IPS-NIHi7 (cell line): ENCODE data around the gene KLF2.
"Not testable (repeated sequence)": the region's sequence is repeated elsewhere in the genome, so short reads cannot be mapped to it uniquely, and the experiment has no call there.

ENCODE experiments used
- DNase-seq: peaks from one replicate; pipeline ENCODE4 v3.0.0; 2012; ENCODE audit warnings: mixed read lengths; ENCODE audit errors: extremely low spot score

KLF2 gene

DNA sequence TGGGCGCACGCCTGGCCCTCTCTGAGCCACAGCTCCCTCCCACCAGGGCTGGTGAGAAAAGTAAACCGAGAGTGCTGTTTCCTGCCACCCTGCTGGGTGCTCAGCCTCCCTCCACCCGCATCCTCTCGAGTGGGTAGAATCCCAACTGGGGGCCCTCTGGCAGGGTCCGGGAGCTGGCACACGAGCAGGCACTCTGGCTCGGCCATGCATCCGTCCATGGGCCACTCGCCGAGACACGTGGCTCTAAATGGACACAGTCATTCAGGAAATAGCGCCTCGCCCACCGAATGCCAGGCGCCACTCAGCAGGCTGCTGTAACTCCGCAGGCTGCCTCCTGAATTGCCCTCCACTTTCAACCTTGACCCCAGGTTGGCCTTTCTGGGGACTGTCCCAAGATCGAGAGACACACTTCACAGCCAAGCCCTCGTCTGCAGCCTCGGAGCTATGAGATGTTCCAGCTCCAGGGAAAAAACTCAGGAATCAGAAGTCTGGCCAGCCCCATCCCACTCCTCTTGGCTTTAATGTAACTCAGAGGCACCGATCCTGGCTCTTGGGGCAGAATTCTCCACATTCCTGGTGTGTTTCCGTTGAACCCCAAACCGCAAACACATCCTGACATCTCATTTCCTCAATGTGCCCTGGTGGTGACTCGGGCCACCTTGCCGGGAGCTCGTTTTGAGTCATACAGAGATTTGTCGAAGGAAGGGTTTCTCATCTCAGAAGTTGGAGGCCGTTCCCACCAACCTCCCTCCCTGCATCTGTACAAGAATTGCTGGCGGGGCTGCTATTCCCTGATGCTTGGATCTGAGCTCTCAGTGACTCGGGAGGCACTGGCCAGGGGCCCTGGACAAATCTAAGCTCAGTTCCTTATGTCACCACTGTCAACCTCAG, 14.1 kb downstream of the KLF2 start:
- DNase-seq, result no peak

DNA sequence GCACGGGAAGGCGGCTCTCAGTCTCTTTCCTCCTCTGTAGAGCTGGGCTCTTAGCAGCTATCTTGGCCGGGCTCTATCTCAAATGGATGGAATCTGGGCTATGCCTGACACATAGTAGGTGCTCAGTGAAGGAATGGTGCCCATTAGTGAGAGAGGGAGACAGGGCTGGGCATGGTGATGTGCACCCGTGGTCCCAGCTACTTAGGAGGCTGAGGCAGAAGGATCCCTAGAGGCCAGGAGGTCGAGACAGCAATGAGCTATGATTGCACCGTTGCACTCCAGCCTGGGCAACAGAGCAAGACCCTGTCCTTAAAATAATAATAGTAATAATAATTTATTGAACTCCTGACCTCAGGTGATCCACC, 14.7 kb downstream of the KLF2 start:
- no peak for DNase-seq

DNA sequence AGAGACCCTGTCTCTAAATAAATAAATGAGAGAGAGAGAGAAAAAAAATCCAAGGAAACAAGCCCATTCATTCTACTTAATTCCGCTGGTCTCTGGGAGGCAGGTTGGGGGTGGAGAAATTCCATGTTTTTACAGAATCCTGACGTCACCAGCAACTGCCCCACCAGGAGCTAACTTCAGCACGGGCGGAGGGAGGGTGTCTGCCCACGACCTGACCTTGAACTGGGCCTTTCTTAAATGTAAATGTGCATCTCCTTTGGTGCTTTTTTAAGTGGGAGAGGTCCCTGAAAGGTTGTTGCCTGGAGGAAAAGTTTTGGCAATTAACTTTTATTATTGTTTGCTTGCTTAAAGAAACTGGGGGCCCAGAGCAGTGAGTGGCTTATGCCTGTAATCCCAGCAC, 15.5 kb downstream of the KLF2 start:
- no peak for DNase-seq

DNA sequence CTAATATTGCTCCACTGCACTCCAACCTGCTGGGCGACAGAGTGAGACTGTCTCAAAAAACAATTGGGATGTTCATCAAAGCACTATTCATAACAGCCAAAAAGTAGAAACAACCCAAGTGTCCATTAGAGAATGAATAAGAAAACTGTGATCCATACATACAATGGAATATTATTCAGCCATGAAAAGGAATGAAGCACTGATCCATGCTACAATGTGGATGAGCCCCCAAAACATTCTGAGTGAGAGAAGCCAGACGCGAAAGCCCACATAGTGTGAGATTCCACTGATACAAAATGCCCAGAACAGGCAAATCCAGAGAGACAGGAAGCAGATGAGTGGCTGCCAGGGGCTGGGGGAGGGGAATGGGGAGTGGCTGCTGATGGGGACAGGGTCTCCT, 16.0 kb downstream of the KLF2 start:
- DNase-seq, result no peak

DNA sequence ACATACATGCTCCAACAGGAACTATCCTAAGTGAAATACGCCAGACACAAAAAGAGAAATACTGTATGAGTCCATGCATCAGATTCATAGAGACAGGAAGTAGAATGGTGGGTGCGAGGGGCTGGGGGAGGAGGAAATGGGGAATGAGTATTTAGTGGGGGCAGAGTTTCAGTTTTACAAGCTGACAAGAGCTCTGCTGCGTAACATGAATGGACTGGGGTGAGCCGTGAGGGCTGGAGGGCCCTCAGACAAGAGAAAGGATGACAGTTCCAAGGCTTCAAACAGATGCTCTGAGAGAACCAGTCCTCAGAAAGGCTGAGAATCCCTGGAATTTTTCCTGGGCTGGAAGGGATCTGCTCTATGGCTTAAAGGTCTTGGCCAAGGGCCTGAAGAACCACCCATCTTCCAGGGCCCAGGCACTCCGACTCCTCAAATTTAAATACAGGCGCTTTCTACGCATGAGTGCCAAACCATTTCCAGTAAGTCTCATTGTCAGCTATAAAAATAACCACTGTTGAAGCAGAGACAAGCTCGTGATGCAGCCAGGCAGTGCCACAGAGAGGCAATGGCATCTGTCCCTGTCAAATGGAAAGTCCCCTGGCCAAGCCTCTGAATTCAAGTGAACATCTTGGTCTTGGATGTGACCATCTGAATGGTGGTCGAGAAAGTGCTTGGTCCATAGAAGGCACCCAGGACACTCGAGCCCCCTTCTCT, 17.5 kb downstream of the KLF2 start:
- peak; percentile 5 for DNase-seq

DNA sequence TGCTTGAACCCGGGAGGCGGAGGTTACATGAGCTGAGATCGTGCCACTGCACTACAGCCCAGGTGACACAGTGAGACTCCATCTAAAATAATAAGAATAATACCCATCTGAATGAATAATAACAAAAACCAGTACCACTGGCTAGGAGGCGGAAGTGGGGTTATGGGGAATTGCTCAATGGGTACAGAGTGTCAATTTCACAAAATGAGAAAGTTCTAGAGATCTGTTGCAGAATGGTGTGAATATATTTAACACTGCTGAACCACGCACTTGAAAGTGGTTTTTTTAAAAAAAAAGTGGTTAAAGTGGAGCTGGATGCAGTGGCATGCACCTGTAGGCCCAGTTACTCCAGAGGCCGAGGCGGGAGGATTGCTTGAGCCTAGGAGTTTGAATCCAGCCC, 18.5 kb downstream of the KLF2 start:
- DNase-seq, result no peak

DNA sequence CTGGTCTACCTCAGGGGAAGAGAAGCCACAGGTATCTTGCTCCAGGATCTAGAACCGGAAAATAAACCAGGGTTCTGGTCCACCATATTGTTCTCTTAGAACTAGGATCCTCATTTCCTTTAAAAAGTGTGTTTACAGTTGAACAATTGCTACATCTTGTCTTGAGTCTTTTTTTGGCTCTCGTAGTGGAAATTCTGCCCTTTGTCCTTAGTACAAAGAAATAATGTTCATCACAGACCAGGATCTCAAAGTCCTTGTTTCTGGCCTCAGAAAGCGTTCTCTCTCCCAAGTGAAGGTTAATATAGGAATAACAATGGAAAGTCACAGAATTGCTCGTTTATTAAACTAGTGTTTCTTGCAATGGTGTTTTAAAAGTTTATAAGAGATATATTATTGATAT, 20.8 kb downstream of the KLF2 start:
- no peak for DNase-seq

DNA sequence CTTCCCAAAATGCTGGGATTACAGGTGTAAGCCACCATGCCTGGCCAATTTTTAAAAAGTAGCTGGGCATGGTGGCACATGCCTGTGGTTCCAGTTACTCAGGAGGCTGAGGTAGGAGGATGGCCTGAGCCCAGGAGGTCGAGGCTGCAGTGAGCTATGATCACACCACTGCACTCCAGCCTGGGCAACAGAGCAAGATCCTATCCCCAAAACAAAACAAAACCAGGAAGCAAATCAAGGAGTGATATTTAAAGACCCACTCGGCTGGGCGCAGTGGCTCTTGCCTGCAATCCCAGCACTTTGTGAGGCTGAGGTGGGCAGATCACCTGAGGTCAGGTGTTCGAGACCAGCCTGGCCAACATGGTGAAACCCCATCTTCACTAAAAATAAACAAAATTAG, 22.5 kb downstream of the KLF2 start:
- DNase-seq, result not testable (repeated sequence)

DNA sequence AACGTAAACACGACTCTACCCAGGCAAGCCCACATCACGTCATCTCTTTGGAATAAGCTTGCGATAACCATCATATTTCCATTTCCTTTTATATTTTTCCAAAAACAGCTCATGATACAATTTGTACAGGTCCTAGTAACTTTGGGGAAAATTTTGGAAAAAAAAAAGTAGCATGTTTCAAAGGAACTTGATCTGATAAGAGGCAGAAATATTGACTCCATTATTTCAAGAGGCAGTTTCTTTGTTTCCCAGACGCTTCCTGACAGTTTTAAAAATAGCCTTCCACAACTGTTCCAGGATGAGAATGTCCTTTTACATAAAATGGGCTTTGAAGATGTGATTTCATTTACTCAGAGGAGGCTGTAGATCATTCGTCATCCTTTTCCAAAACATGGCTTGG, 23.1 kb downstream of the KLF2 start:
- DNase-seq, result no peak

DNA sequence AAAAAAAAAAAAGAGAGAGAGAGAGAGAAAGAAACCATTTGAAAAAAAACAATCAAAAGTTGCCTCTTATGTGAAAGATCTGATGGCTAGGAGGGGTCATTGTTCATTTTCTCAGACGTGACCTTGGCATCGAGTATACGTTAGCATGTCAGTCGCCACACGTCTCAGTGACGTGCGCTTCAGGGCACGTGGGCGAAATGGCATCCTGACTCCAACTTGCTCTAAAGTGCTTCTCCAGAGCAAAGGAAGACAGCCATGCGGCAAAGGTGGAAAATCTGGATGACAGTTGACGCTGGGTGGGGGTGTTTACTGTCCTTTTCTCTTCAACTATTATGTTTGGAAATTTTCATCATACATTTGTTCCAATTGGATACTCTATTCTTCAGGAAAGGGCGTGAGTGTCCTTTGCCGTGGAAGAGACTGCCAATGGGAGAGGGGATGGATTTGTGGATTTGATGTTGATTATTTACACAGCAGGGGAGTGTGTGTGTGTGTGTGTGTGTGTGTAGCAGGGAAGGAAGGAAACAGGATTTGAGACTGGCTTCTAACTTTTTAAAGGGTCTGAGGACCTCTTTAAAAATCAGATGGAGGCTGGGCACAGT, 25.0 kb downstream of the KLF2 start:
- no peak for DNase-seq

DNA sequence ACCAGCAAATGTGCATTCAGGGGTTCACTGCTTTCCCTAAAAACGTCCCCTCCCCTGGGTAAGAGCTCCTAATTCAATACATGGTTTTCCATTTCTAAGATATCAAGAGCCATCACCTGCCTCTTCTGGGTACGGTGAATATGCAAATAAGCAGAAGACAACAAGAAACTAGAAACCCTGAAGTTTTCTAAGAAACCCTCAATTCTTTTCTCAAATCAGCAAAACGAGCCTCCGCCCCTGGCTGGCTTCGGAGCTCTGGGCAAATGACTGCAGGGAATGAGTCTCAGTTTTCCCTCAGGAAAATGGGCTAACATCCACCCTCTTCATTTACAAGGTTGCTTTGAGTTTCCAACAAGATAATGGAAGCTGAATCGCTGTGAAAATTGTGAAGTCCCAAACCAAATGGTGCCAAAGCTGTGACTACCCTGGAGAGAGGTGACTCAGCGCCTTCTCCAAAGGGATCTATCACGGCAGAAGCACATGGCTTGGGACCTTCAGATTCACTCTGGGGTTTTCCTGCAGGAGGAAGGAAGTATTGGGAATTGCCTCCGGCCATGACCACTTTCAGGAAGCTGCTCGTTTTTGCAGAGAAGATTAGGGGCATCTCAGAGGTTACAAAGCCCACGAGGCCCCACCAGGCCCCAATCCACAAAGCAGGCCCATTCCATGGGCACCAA, 26.6 kb downstream of the KLF2 start:
- no peak for DNase-seq

DNA sequence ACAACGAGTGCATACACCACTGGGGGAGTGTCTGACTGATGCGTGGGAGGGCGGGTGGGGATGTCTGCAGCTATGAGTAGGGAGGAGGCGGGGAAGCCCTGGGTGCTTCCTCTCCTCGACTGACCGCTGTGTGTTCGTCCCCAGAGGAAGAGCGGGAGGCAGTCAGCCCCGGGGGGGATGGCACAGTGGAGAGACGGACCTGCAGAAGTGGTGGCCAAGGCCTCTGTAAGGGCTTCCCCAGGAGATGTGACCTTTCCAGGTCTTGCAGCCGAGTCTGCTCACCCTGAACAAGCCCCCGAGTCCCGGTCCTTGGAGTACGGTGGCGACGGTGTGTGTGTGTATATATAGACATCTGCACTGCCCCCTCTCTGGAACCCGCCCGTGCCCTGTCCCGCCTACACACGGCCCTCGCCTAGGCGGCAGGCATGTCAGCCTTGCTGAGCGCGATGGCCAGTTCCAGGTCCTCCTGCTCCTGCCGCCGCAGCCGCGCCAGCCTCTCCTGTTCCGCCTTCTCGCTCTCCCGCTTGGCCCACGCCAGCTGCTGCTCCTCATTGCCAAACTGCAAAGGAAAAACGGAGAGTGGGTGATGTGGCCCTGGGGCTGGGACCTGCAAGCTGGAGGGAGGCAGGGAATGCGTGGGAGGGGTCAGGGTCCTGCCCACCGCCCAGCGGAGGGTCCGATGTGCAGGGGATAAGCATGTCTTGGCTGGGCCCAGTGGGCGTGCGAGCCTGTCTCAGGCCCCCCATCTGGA, 30.8 kb downstream of the KLF2 start:
- DNase-seq, result no peak

DNA sequence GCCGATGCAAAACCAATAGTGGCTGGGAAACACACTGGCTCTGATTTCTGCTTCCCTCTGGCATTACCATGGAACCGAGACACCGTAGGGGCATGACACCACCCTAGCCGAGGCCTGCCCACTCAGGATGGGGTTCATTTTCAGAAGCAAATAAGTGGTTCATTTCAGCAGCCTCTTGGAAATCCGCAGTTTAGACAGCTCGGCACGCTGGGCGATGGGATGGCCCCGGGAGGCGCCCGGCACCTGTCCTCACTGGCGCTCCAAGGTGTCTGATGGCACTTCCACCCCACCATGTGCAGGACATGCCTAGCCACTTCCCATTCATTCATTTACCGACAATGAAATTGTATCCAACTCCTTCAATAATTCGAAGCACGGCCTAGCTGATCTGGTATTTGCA, 33.8 kb downstream of the KLF2 start:
- no peak for DNase-seq

DNA sequence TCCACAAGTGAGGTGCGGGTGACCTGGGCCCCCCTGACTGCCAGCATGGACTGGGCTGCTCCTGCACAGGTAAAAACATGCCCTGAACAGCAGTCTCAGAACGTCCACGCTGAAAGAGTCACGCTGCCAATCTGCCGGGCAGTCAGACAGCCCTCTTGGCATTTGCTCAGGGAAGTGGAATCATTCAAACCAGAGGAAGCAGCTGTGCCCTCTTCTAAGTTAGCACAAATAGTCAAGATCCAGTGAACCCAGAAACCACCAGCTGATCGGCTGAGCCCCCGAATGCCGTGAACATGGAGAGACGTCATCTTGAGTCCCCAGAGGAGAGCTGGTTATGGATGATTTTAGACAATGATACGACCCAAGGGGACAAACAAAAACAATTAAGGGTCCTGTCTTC, 34.4 kb downstream of the KLF2 start:
- no peak for DNase-seq

DNA sequence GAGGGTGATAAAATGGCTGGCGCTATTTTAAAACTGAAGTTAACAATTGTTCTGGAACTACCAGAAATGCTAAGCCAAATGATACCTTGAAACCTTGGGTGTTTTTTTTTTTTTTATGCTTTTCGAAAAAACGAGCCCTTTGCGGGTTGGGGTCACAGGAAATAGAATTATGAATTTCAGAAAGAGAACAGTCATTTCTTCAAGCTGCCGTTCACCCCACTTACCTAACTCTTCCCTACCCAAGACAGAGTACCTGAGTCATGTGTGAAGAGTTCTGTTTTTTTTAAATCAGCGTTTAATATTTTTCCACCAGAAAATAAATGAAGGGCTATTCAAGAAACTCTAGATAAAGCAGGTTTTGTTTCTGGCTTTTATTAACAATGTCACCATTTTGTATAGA, 35.3 kb downstream of the KLF2 start:
- DNase-seq, result no peak

DNA sequence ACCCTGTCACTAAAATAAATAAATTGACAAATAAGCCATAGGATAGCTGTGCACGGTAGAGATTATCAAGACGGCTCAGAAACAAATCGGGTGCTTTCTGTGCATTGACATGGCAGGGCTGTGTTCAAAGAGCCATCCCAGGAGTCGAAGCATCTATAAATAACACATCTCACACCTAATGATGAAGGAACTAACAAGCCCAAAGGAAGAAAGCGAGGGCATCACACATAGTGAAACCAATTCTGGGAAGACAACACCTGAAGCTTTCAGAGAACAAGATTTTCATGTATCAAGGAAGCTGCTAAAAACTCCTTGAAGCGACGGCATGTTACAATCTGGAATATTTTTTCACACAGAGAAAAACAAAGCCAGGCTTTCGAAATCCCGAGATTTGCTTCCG, 36.1 kb downstream of the KLF2 start:
- DNase-seq, result no peak

DNA sequence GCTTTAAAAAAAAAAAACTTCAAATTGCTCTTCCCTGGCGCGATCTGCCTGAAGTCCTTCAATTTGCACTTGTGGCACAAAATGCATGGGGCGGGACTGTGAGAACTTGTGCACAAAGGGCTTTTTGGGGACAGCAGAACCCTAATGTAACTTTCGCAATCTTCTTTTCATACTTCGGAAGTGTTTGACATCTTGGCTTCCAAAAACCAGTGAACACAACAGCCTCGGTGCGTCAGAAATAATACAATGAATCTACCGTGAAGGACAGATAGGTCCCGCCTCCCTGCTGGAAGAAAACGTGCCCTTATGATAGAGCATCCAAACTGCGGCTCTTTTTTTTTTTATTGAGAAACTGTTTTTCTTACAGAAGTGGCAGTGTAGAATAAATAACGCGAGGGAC, 36.6 kb downstream of the KLF2 start:
- no peak for DNase-seq

DNA sequence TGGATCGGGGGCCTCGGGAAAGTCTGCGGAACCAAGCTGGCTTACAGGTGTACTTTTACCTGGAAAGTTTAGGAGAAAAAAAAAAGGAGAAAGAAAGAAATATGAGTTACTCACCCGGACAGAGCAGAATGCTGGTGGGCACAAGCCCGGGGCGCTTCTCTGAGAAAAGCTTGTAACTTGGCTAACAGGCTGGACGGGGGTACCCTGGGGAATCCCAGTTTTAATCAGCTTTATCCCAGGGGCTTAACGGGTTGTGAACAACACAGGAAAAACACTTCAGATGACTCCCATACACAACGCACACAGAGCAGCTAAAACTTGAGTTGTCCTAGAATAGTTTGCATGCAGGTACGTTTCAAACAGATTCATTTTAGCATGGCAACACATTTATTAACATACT, 37.3 kb downstream of the KLF2 start:
- no peak for DNase-seq

DNA sequence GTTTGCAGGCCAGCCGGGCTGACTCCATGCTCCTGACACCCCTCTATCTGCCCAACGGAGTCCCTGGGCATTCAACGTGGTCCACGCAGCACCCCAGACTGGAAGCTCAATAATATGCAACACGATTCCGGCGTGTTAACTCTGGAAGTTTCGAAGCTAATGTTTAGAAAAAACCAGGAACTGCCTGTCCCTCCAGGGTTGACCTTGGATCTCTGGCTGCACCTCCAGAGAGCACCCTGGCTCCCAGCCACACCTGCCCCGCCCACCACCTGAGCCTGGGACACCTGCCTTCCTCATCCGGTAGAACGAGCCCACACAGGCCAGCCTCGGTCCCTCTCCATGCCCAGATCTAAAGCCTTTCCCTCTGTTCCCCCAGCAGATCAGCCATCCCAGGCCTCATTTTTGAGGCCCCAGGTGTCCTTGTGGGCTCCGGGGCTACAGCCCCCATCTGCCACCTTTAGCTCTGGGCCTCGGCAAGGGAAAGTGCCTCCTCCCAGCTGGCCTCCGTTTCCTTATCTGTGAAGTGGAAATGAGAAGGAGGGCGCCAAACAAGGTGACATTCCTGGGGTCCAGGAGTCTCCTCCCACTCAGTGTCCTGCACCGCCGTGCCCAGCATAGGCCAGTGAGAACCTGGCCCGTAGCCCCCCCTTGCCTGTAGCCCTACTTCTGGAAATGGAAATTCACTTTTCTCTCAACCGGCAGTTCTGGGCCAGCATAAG, 38.7 kb downstream of the KLF2 start:
- no peak for DNase-seq

DNA sequence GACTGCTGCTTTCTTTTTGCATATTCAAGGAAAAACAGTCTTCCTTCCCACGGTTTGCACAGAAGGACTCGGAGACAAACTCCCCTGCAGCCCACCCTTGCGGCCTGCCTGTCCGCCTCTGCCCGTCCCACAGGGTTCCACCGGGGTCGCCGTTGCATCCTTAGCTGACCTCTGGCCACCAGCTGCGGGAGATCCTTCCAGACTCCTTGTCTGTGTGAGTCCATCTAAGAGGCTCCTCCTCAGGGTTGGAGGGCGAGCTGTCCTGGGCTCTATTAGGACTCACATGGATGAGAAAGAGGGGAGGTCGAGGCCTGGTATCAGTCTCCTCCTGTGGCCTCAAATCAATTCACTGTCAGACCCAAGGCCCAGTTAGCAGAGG, 39.2 kb downstream of the KLF2 start:
- no peak for DNase-seq

DNA sequence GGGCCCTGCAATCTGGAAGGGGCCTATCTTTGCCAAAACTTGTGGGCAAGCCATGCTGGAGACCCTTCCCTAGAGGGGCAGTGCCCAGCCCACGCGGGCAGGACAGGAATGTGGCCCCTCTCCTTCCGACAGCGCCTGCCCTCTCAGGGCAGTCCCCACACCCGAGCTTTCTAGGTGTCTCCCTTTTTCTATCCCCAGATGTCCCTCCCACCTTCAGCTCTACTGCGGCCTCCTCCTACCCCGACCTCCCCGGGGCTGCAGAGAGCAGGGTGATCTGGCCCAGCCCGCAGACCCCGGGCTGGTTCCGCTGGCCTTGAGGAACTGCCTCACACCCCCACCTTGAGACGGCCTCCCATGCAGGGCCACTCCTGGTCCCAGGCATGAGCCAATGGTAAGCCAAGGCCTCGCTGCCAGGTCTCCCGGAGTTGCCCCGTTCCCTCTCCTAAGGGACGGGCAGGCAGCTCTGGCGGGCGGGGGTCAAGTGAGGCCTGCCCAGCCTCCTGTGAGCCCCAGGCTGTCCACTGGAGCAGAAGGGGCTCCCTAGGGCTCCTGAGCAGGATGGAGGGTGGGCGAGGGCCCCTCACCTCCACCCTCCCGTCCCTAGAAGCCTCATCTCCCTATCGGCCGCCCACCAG, 39.7 kb downstream of the KLF2 start:
- DNase-seq, result no peak
